Measurements from ENCODE around the gene RTN4RL2. TPM values are rescaled to one million over a fixed set of nuclear protein-coding genes. Genes with fewer than 3 reads are reported as not detected.

Gene RTN4RL2
- total and polyA plus RNA-seq, 10 of the 15 experiments (the other 5 are each of a cell fraction or from before 2014, with no cell fraction given), result 0.14 to 1.1 (median 0.52) TPM; not detected in 4

DNA sequence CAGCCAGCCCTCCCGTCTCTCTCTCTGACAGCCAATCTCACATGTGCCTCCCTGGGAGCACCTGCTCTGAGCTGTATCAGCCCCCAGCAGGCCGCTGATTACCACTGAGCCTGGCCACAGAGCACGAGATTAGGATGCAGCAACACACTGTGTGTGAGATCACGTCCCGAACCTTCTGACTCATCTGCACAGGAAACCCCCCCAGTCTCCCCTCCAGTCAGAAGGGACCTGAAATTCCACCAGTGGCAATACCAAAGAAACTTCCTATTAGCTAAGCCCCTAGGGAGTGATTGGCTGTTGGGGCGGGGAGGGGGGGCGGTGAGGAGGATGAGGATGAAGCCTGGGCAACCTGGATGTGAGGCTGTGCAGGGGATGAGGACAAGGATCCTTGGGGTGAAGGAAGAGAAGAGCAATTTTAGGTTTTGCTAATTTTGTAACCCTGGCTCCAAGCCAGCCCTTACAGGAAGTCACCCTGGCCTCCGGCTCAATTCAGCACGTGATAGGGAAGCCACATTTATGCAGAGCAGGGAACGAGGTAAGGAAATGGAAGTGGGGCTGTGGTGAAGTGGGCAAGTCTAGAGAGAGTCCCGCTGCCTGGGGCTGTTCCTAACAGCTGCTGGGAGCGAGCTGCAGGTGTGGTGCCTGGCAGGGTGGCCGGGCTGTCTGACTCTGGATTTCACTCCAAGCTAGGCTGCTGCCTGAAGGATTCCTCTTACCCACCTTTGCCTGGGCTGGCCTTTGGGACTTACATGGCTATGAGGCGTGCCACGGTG lies 35.4 kb upstream of the RTN4RL2 start (continued):
- TF ChIP-seq, protein P1, sequence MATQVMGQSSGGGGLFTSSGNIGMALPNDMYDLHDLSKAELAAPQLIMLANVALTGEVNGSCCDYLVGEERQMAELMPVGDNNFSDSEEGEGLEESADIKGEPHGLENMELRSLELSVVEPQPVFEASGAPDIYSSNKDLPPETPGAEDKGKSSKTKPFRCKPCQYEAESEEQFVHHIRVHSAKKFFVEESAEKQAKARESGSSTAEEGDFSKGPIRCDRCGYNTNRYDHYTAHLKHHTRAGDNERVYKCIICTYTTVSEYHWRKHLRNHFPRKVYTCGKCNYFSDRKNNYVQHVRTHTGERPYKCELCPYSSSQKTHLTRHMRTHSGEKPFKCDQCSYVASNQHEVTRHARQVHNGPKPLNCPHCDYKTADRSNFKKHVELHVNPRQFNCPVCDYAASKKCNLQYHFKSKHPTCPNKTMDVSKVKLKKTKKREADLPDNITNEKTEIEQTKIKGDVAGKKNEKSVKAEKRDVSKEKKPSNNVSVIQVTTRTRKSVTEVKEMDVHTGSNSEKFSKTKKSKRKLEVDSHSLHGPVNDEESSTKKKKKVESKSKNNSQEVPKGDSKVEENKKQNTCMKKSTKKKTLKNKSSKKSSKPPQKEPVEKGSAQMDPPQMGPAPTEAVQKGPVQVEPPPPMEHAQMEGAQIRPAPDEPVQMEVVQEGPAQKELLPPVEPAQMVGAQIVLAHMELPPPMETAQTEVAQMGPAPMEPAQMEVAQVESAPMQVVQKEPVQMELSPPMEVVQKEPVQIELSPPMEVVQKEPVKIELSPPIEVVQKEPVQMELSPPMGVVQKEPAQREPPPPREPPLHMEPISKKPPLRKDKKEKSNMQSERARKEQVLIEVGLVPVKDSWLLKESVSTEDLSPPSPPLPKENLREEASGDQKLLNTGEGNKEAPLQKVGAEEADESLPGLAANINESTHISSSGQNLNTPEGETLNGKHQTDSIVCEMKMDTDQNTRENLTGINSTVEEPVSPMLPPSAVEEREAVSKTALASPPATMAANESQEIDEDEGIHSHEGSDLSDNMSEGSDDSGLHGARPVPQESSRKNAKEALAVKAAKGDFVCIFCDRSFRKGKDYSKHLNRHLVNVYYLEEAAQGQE (IDR thresholded peaks at IDR 0.05; ENCODE audit: low read depth, low read length), result peak; percentile 32; the same call in 1 of the 2 replicates
- TF ChIP-seq RBBP5 (conservative IDR thresholded peaks at IDR 0.05), result no peak
- peak; percentile 17 for TF ChIP-seq MYC (IDR thresholded peaks at IDR 0.05; ENCODE audit: insufficient read depth, insufficient read length, insufficient replicate concordance, low read length, severe bottlenecking)
- TF ChIP-seq, protein P2, sequence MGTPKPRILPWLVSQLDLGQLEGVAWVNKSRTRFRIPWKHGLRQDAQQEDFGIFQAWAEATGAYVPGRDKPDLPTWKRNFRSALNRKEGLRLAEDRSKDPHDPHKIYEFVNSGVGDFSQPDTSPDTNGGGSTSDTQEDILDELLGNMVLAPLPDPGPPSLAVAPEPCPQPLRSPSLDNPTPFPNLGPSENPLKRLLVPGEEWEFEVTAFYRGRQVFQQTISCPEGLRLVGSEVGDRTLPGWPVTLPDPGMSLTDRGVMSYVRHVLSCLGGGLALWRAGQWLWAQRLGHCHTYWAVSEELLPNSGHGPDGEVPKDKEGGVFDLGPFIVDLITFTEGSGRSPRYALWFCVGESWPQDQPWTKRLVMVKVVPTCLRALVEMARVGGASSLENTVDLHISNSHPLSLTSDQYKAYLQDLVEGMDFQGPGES (IDR thresholded peaks at IDR 0.05), result no peak
- TF ChIP-seq PAX5 (IDR thresholded peaks at IDR 0.05; ENCODE audit: borderline replicate concordance, low read depth, low read length), result peak; percentile 85
- TF ChIP-seq SRF (IDR thresholded peaks at IDR 0.05; ENCODE audit: low read depth in 2 of 2, low read length in 2 of 2), result 0 out of 4 replicates have a peak, but pooled peaks of 1 of the 2 experiments have one; percentile 2
- peak; percentile 41; the same call in 1 of the 2 replicates for TF ChIP-seq NR2F1 (conservative IDR thresholded peaks at IDR 0.05)
- TF ChIP-seq NRF1 (conservative IDR thresholded peaks at IDR 0.05; ENCODE audit: low read depth, low read length), result no peak
- TF ChIP-seq HDGF (IDR thresholded peaks at IDR 0.05), result peak; percentile 20; the same call in 1 of the 2 replicates
- 0 out of 2 replicates have a peak, but pooled peaks have one; percentile 54 for TF ChIP-seq RFX5 (IDR thresholded peaks at IDR 0.05; ENCODE audit: low read depth, low read length)
- TF ChIP-seq HDAC6 (IDR thresholded peaks at IDR 0.05; ENCODE audit: unreplicated experiment), result no peak
- TF ChIP-seq POLR2A (IDR thresholded peaks at IDR 0.05; ENCODE audit: low read depth, low read length), result peak; percentile 74
- no peak for TF ChIP-seq ZNF24 (IDR thresholded peaks at IDR 0.05)
- no peak for TF ChIP-seq NR2C1 (IDR thresholded peaks at IDR 0.05)
- TF ChIP-seq CHD4 (IDR thresholded peaks at IDR 0.05), result no peak
- TF ChIP-seq YBX1 (IDR thresholded peaks at IDR 0.05), result no peak
- no peak for TF ChIP-seq STAT3 (IDR thresholded peaks at IDR 0.05; ENCODE audit: low read depth, low read length)
- no peak; the same call in 1 of the 2 replicates for TF ChIP-seq TARDBP (IDR thresholded peaks at IDR 0.05; ENCODE audit: borderline replicate concordance)
- no peak for TF ChIP-seq LARP7 (IDR thresholded peaks at IDR 0.05)
- TF ChIP-seq CBX3 (IDR thresholded peaks at IDR 0.05; ENCODE audit: borderline replicate concordance, low read depth), result no peak
- TF ChIP-seq JUNB (IDR thresholded peaks at IDR 0.05), result peak; percentile 96
- no peak for TF ChIP-seq FOXK2 (IDR thresholded peaks at IDR 0.05)
- TF ChIP-seq BMI1 (IDR thresholded peaks at IDR 0.05; ENCODE audit: borderline replicate concordance), result no peak
- peak; percentile 96 for TF ChIP-seq NBN (IDR thresholded peaks at IDR 0.05)
- peak; percentile 75 for TF ChIP-seq SP1 (IDR thresholded peaks at IDR 0.05; ENCODE audit: low read depth, low read length)
- TF ChIP-seq, protein P3, sequence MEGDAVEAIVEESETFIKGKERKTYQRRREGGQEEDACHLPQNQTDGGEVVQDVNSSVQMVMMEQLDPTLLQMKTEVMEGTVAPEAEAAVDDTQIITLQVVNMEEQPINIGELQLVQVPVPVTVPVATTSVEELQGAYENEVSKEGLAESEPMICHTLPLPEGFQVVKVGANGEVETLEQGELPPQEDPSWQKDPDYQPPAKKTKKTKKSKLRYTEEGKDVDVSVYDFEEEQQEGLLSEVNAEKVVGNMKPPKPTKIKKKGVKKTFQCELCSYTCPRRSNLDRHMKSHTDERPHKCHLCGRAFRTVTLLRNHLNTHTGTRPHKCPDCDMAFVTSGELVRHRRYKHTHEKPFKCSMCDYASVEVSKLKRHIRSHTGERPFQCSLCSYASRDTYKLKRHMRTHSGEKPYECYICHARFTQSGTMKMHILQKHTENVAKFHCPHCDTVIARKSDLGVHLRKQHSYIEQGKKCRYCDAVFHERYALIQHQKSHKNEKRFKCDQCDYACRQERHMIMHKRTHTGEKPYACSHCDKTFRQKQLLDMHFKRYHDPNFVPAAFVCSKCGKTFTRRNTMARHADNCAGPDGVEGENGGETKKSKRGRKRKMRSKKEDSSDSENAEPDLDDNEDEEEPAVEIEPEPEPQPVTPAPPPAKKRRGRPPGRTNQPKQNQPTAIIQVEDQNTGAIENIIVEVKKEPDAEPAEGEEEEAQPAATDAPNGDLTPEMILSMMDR (IDR thresholded peaks at IDR 0.05 in 2 of 3, conservative IDR thresholded peaks at IDR 0.05 in 1 of 3; ENCODE audit: control insufficient read depth in 2 of 3, extremely low read depth in 1 of 3, insufficient read depth in 1 of 3, low read depth in 3 of 3, low read length in 3 of 3), result no peak

Measured in GM12878 (cell line).